GM19099 (cell line): ENCODE measurements around the gene LIX1L.

Experiments
- POLR2A ChIP-seq: IDR thresholded peaks from 3 replicates; pipeline ENCODE4 v1.6.1; 2011; ENCODE audit warnings: low read depth; ENCODE audit not compliant: insufficient read length; ENCODE audit errors: extremely low read depth

LIX1L gene

GRCh38 chr1:145901312-145902021 lies 56.4 kb downstream of the LIX1L start:
- TF ChIP-seq POLR2A: no peak

- no peak for TF ChIP-seq POLR2A
These were observed 59.1 kb downstream of the LIX1L start for GRCh38 chr1:145898756-145899155.

GRCh38 chr1:145897969-145898368 lies 59.8 kb downstream of the LIX1L start:
- no peak for TF ChIP-seq POLR2A

- TF ChIP-seq POLR2A: no peak
These were observed 62.3 kb downstream of the LIX1L start for GRCh38 chr1:145895471-145895870.

GRCh38 chr1:145893306-145894055 lies 64.3 kb downstream of the LIX1L start:
- no peak for TF ChIP-seq POLR2A

- TF ChIP-seq POLR2A: no peak
These were observed 65.2 kb downstream of the LIX1L start for GRCh38 chr1:145892486-145893087.

- TF ChIP-seq POLR2A: no peak
These were observed 66.0 kb downstream of the LIX1L start for GRCh38 chr1:145891587-145892485.

- no peak for TF ChIP-seq POLR2A
These were observed 66.7 kb downstream of the LIX1L start for GRCh38 chr1:145891143-145891542.

- TF ChIP-seq POLR2A: no peak
These were observed 68.1 kb downstream of the LIX1L start for GRCh38 chr1:145889722-145890121.

GRCh38 chr1:145887631-145888030 lies 70.2 kb downstream of the LIX1L start:
- TF ChIP-seq POLR2A: no peak

- no peak for TF ChIP-seq POLR2A
These were observed 71.0 kb downstream of the LIX1L start for GRCh38 chr1:145886816-145887215.

- TF ChIP-seq POLR2A: no peak
These were observed 71.4 kb downstream of the LIX1L start for GRCh38 chr1:145886390-145886789.

GRCh38 chr1:145885738-145886287 lies 72.0 kb downstream of the LIX1L start, which contains the start of gene ANKRD35:
ANKRD35 (minus strand) TSS chr1:145885866; CDS start chr1:145885758, 108 bp downstream.
- TF ChIP-seq POLR2A: no peak

GRCh38 chr1:145884675-145885074 lies 73.1 kb downstream of the LIX1L start:
- no peak for TF ChIP-seq POLR2A
